HepG2 (cell line): Measurements from ENCODE around the gene TXNDC12. TPM values are rescaled to one million over a fixed set of nuclear protein-coding genes. Genes with fewer than 3 reads are reported as not detected.

Experiments used
- CTCF ChIP-seq: sonication (generic); formaldehyde crosslinking; IDR thresholded peaks from 2 replicates; pipeline ENCODE4 v1.5.0; 2020; ENCODE audit warnings: mild to moderate bottlenecking, missing genetic modification reagents, moderate library complexity
- FOXK1 ChIP-seq: sonication (generic); formaldehyde crosslinking; IDR thresholded peaks from 2 replicates; pipeline ENCODE4 v1.4.0; 2020; ENCODE audit warnings: low read depth, missing genetic modification reagents, borderline replicate concordance
- ISL2 ChIP-seq: sonication (generic); formaldehyde crosslinking; IDR thresholded peaks from 2 replicates; pipeline ENCODE4 v1.5.0; 2020; ENCODE audit warnings: missing genetic modification reagents
- MEF2D ChIP-seq: sonication (generic); formaldehyde crosslinking; IDR thresholded peaks from 2 replicates; pipeline ENCODE4 v1.5.1; 2020; ENCODE audit warnings: mild to moderate bottlenecking, missing genetic modification reagents
- RCOR2 ChIP-seq: IDR thresholded peaks from 2 replicates; pipeline ENCODE4 v1.6.1; 2016; ENCODE audit warnings: missing biosample characterization, missing genetic modification reagents
- REXO4 ChIP-seq: sonication (generic); formaldehyde crosslinking; IDR thresholded peaks from 2 replicates; pipeline ENCODE4 v1.8.0; 2022; ENCODE audit warnings: missing genetic modification reagents, mild to moderate bottlenecking, borderline replicate concordance
- RORA ChIP-seq: sonication (generic); formaldehyde crosslinking; IDR thresholded peaks from 2 replicates; pipeline ENCODE4 v1.5.0; 2020; ENCODE audit warnings: mild to moderate bottlenecking, missing genetic modification reagents, moderate library complexity
- SETDB1 ChIP-seq: sonication (generic); formaldehyde crosslinking; IDR thresholded peaks from 2 replicates; pipeline ENCODE4 v1.5.1; 2020; ENCODE audit warnings: missing genetic modification reagents, mild to moderate bottlenecking, borderline replicate concordance
- SIN3A ChIP-seq: IDR thresholded peaks from 2 replicates; pipeline ENCODE4 v1.6.1; 2011; ENCODE audit warnings: low read depth, mild to moderate bottlenecking, control low read depth, low read length, borderline replicate concordance
- SP5 ChIP-seq: IDR thresholded peaks from 2 replicates; pipeline ENCODE4 v1.6.1; 2016; ENCODE audit warnings: low read depth, borderline replicate concordance
- YY1 ChIP-seq: IDR thresholded peaks from 2 replicates; pipeline ENCODE4 v1.6.1; 2011; ENCODE audit warnings: low read length, low read depth, moderate library complexity, mild to moderate bottlenecking; ENCODE audit not compliant: insufficient read depth, insufficient replicate concordance
- ZMYM4 ChIP-seq: sonication (generic); formaldehyde crosslinking; IDR thresholded peaks from 2 replicates; pipeline ENCODE4 v1.8.1; 2023; ENCODE audit warnings: mild to moderate bottlenecking, missing genetic modification reagents
- ZNF510 ChIP-seq: sonication (generic); formaldehyde crosslinking; IDR thresholded peaks from 2 replicates; pipeline ENCODE4 v1.4.0; 2020; ENCODE audit warnings: low read depth, mild to moderate bottlenecking, missing genetic modification reagents
- ZNF609 ChIP-seq: sonication (generic); formaldehyde crosslinking; IDR thresholded peaks from 2 replicates; pipeline ENCODE4 v1.4.0; 2020; ENCODE audit warnings: mild to moderate bottlenecking, missing genetic modification reagents, borderline replicate concordance
- polyA plus RNA-seq, 8 experiments: library from polyadenylated mRNA; depleted of rRNA in 3 of 8; stranded (reverse) in 7 of 8; unstranded in 1 of 8; fragments of >200 nt; fragmentation: Illumina TruSeq in 4 of 8; extraction: Trizol in 4 of 8; gene quantifications; 2 replicates each; pipeline versions ENCODE4 v1.2.1 to v1.2.3, GENCODE V29; 2011 to 2016; ENCODE audit warnings: low read depth in 4 of 8, missing spikeins in 1 of 8, mixed read lengths in 1 of 8; ENCODE audit not compliant: insufficient read depth in 1 of 8
- total RNA-seq, 5 experiments: library from RNA; depleted of rRNA; stranded (reverse); fragments of >200 nt; fragmentation: Illumina TruSeq; extraction: Trizol; gene quantifications; 2 replicates each; pipeline ENCODE4 v1.2.3, GENCODE V29; 2016; ENCODE audit warnings: low read depth in 1 of 5
- TF ChIP-seq, protein P1 (sequence below), 2 experiments: sonication (generic) in 1 of 2; formaldehyde crosslinking in 1 of 2; IDR thresholded peaks; 2 replicates each; pipeline versions ENCODE4 v1.4.0 to v1.6.1; 2016 to 2020; ENCODE audit warnings: borderline replicate concordance in 1 of 2, low read depth in 1 of 2, mild to moderate bottlenecking in 1 of 2, missing genetic modification reagents in 1 of 2
- TF ChIP-seq, protein P2 (sequence below): IDR thresholded peaks from 2 replicates; pipeline ENCODE4 v1.6.1; 2012; ENCODE audit warnings: inconsistent platforms

Gene TXNDC12
- total and polyA plus RNA-seq, 2 of the 13 experiments (the other 11 are each of a cell fraction or from before 2014, with no cell fraction given) = 65.6 to 67.2 TPM

- peak; percentile 93 for TF ChIP-seq ZNF609 (CRISPR knock-in tag)
- peak; percentile 88 for TF ChIP-seq RCOR2 (CRISPR knock-in tag)
- peak; percentile 67; the same call in 1 of the 2 replicates for TF ChIP-seq FOXK1
- no peak for TF ChIP-seq YY1
- no peak for TF ChIP-seq CTCF (CRISPR knock-in tag)
- no peak for TF ChIP-seq RORA
- TF ChIP-seq SP5 (CRISPR knock-in tag) = peak; percentile 97
- TF ChIP-seq, protein P1, sequence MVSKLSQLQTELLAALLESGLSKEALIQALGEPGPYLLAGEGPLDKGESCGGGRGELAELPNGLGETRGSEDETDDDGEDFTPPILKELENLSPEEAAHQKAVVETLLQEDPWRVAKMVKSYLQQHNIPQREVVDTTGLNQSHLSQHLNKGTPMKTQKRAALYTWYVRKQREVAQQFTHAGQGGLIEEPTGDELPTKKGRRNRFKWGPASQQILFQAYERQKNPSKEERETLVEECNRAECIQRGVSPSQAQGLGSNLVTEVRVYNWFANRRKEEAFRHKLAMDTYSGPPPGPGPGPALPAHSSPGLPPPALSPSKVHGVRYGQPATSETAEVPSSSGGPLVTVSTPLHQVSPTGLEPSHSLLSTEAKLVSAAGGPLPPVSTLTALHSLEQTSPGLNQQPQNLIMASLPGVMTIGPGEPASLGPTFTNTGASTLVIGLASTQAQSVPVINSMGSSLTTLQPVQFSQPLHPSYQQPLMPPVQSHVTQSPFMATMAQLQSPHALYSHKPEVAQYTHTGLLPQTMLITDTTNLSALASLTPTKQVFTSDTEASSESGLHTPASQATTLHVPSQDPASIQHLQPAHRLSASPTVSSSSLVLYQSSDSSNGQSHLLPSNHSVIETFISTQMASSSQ (IDR thresholded peaks at IDR 0.05; ENCODE audit: low read depth) = 0 out of 2 replicates have a peak, but pooled peaks have one; percentile 30
- TF ChIP-seq, protein P1 (CRISPR knock-in tag; IDR thresholded peaks at IDR 0.05; ENCODE audit: borderline replicate concordance) = no peak
- peak; percentile 25; the same call in 1 of the 2 replicates for TF ChIP-seq ZMYM4 (CRISPR knock-in tag)
- peak; percentile 82; the same call in 1 of the 2 replicates for TF ChIP-seq MEF2D
- TF ChIP-seq REXO4 = no peak
- TF ChIP-seq, protein P2, sequence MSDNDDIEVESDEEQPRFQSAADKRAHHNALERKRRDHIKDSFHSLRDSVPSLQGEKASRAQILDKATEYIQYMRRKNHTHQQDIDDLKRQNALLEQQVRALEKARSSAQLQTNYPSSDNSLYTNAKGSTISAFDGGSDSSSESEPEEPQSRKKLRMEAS = peak; percentile 25; the same call in 1 of the 2 replicates
- peak; percentile 60; the same call in 1 of the 2 replicates for TF ChIP-seq ISL2 (CRISPR knock-in tag)
- no peak for TF ChIP-seq SIN3A
- TF ChIP-seq SETDB1 (CRISPR knock-in tag) = no peak
- no peak for TF ChIP-seq ZNF510
Measured at GRCh38 chr1:51976846-51977602, 78.0 kb downstream of the TXNDC12 start (continued).
